Stimulated activated CD8-positive, alpha-beta memory T cell treated with anti-CD3 and anti-CD28 coated beads, Interleukin-4, amount 100 ng/mL, for 48 hours (primary cell): Measurements from ENCODE around the gene ZNF276.
A peak's percentile ranks its signal among the peaks of the same experiment; 100 is the strongest.
"Not testable (repeated sequence)": the region's sequence is repeated elsewhere in the genome, so short reads cannot be mapped to it uniquely, and the experiment has no call there.

Source experiments
- DNase-seq: peaks from one replicate; pipeline ENCODE4 v3.0.0-alpha.2; 2020

Gene ZNF276, protein sequence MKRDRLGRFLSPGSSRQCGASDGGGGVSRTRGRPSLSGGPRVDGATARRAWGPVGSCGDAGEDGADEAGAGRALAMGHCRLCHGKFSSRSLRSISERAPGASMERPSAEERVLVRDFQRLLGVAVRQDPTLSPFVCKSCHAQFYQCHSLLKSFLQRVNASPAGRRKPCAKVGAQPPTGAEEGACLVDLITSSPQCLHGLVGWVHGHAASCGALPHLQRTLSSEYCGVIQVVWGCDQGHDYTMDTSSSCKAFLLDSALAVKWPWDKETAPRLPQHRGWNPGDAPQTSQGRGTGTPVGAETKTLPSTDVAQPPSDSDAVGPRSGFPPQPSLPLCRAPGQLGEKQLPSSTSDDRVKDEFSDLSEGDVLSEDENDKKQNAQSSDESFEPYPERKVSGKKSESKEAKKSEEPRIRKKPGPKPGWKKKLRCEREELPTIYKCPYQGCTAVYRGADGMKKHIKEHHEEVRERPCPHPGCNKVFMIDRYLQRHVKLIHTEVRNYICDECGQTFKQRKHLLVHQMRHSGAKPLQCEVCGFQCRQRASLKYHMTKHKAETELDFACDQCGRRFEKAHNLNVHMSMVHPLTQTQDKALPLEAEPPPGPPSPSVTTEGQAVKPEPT

DNA sequence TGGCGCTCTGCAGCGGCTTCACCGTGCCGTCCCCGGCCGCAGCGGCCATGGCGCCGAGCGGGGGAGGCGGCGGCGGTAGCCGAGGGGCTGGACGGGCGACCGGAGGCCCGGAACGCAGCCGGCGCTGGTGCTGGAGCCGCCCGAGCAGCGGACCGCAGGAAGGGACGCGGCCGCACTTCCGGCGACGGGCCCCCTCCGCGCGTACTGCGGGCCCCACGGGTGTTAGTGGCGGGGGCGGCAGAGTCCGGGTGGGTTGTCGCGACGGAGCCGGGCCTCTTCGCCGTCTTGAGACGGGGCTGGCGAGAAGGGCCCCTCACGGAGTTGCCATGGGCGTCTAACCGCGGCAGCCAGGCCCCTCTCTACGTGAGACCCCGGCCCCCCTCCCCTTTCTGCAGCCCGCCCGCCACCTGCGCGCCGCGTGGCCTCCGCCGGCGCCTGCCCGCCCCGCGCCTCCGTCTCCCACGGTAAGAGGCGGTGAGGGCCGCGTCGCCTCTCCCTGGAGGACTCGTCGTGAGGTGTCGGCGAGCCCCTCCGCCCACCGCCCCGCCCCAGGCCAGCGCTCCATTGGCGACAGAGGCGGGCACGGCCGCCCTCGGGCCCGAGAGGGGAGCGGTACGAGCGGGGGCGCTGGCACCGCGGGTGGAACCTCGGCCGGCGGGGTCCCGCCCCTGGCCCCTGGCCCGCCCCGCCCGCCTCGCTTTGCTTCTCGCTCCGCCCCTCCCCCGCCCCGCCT, at the start of gene ZNF276, which contains the start of gene VPS9D1:
ZNF276 (plus strand) TSS at position 725 of the 733 bp plus-strand sequence. CDS start 104 bp downstream, outside the sequence.
VPS9D1 (minus strand) TSS at position 86 of the 733 bp plus-strand sequence; CDS start at position 49, 37 bp downstream.
- peak; percentile 88 for DNase-seq

GRCh38 chr16:89671565-89671964, 49.8 kb upstream of the ZNF276 start:
- DNase-seq, result not testable (repeated sequence)

- no peak for DNase-seq
Observed at GRCh38 chr16:89672177-89672941, 49.0 kb upstream of the ZNF276 start.

GRCh38 chr16:89678258-89678657, 43.1 kb upstream of the ZNF276 start:
- DNase-seq, result no peak

DNA sequence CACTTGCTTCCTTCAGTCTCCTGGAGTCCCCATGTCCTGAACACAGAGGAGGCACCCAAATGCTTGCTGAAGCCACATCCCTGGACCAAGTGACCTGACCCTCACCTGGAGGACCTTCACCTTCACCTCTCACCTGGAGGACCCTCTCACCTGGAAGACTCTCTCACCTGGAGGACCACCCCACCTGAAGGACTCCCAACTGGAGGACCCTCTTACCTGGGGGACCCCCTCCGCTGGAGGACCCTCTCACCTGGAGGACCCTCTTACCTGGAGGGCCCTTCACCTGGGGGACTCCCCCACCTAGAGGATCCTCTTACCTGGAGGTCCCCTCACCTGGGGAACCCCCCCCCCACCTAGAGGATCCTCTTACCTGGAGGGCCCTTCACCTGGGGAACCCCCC, 35.4 kb upstream of the ZNF276 start:
- no peak for DNase-seq

DNA sequence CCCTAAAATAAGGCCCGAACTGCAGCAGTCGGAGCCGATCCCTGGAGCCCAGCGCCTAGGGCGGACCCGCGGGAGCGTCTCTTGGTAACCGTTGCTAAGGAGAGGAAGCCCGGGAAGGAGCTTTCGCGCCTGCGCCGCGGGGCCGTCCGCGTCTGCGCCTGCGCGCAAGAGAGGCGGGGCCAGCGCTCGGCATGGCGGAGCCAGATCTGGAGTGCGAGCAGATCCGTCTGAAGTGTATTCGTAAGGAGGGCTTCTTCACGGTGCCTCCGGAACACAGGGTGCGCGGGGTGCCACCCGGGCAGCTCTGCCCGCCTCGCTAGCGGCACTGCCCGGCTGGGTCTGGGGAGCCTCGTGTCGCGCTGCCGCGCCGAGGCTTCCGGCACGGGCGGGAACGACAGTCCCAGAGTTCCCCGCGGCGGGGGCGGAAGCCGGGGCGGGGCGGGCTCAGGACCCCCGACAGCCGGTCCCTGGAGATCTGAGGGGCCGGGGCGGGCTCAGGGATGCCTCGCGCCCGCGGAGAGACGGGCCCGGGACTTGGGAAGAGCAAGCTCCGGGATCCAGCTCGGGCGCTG, 34.7 kb upstream of the ZNF276 start, which contains the start of gene CDK10:
CDK10 (plus strand) TSS at position 170 of the 572 bp plus-strand sequence; CDS start at position 192, 22 bp downstream.
- peak; percentile 96 for DNase-seq

DNA sequence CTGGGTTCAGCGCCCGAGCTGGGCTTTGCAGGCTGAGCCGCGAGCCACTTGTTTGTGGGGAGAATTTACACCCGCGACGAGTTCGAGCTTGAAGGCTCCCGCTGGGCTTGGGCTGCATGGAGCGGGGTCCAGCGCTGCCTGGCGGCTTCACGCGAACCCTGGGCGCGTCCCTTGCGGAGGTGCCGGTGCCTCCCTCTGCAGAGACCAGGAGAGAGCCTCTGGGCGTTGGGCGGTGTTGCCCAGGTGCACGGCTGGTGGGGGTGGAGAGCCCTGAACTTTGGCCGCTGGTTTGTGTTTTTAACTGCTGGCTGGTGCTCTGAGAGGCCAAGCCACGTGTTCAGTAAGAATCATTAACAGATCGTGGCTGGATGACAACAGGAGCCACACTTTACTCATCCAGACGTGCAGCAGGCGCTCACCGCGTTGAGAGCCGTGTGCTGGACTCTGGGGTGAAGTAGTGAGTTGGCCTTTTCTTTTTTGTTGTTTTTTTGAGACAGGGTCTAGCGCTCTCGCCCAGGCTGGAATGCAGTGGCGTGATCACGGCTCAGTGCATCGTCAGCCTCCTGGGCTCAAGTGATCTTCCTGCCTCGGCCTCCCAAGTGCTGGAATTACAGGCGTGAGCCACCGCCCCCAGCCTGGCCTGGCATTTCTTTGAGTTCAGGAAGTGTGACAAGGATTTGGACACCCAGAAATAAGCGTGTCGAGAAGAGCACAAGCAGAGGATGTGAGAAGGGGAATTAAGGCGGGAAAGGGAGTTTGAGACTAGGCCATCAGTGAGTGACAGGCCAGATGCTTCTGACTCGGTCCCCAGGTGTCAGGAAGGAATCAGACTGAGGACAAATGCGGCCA, 34.0 kb upstream of the ZNF276 start:
- peak; percentile 37 for DNase-seq

GRCh38 chr16:89688395-89688794, 32.9 kb upstream of the ZNF276 start:
- no peak for DNase-seq

DNA sequence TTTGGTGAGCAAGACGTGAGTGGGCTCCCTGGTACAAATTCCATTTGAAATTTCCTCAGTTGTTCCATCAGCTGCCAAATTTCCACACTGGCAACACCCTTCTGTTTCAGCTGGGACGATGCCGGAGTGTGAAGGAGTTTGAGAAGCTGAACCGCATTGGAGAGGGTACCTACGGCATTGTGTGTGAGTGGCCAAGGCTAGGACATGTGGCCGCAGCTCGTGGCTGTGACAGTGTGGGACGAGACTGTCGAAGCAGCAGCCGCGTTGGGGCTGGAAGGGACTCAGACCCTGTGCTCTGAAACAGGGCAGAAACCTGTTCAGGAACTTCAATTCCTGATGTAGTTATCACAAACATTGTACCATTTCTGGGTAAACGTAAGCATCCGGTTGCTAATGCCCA, 32.2 kb upstream of the ZNF276 start:
- DNase-seq, result no peak

GRCh38 chr16:89689621-89690020, 31.7 kb upstream of the ZNF276 start:
- not testable (repeated sequence) for DNase-seq

GRCh38 chr16:89690392-89690901, 30.9 kb upstream of the ZNF276 start:
- no peak for DNase-seq

GRCh38 chr16:89691231-89691985, 29.9 kb upstream of the ZNF276 start:
- DNase-seq, result no peak

DNA sequence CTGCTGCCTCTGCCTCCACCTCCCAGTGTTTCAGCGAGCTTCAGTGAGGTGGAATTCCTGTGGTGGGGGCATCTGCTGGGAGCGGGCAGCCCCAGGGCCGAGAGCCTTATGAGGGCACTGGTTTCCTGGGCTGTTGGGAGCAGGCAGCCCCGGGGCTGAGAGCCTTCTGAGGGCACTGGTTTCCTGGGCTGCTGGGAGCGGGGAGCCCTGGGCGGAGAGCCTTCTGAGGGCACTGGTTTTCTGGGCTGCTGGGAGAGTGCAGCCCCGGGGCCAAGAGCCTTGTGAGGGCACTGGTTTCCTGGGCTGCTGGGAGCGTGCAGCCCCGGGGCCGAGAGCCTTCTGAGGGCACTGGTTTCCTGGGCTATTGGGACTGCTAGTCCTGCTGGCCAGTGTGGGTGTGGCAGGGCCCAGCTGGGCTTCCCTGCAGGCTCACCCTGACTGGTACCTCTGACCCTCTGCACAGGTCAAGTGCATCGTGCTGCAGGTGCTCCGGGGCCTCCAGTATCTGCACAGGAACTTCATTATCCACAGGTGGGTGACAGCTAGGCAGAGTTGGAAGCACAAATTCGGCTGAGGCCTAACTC, 29.3 kb upstream of the ZNF276 start:
- DNase-seq, result no peak

DNA sequence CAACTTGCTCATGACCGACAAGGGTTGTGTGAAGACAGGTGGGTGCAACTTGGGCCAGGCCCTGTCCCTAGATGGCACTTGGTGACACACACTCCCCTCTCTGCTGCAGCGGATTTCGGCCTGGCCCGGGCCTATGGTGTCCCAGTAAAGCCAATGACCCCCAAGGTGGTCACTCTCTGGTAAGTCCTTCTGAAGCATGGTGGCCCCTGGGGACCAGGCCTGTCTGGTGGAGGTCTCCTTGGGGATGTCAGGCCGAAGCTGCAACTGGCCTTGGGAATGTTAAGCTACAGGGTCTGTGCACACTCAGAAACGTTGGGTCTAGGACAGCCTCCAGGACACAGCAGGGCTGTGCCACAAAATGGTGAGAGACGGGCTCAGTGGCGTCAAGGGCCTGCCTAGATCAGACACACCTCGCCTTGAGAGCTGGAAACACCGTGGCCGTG, 28.0 kb upstream of the ZNF276 start:
- no peak for DNase-seq

DNA sequence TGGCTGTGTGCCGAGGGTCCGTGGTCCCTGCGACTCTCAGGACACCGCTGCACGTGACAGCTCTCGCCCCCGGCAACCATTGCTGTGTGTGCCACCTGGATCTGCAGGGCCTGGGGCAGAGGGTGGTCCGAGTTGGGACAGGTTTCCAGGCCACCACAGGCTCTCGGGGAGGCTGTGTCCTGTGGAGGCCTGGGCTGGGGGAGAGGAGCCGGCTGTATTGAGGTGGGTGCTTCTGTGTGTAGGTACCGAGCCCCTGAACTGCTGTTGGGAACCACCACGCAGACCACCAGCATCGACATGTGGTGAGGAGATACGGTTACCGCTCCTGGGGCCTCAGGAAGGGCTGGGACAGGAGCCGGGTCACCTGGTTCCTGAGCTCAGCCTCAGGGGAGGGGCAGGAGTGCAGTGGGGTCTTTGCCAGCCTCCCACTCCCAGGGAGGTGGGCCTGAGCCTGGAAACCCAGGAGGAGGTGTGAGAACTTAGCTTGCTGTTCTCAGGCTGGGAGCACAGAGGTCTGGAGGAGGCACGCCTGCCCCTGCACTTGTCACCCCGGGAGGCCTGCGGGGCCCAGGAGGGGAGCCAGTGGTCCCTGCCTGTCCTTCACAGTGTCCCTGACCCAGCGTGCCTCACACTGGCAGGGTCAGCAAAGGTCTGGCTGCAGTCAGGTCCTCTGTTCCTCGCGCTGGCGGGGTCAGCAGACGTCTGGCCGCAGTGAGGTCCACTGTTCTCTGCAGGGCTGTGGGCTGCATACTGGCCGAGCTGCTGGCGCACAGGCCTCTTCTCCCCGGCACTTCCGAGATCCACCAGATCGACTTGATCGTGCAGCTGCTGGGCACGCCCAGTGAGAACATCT, 27.2 kb upstream of the ZNF276 start:
- DNase-seq, result no peak

DNA sequence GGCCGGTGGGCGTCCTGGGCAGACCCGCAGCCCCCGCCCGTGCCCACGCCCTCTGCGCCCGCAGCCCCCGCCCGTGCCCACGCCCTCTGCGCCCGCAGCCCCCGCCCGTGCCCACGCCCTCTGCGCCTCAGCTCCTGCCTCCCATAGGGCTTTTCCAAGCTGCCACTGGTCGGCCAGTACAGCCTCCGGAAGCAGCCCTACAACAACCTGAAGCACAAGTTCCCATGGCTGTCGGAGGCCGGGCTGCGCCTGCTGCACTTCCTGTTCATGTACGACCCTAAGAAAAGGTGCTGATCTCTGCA, 26.6 kb upstream of the ZNF276 start:
- DNase-seq, result not testable (repeated sequence)

GRCh38 chr16:89695086-89695874, 26.1 kb upstream of the ZNF276 start:
- DNase-seq, result no peak
